HG02623 (cell line): ENCODE results near the gene ADM2.
"Not testable (repeated sequence)": the region's sequence is repeated elsewhere in the genome, so short reads cannot be mapped to it uniquely, and the experiment has no call there.

Source experiments
- ATAC-seq: cut with Tn5 transposase; IDR thresholded peaks from one replicate; pipeline ENCODE4 v1.9.1; 2021; ENCODE audit warnings: moderate library complexity; ENCODE audit not compliant: unreplicated experiment

The ADM2 gene

GRCh38 chr22:50505276-50505775 lies 24.0 kb downstream of the ADM2 start:
- ATAC-seq = no peak

GRCh38 chr22:50505776-50506610 lies 24.6 kb downstream of the ADM2 start:
- ATAC-seq = no peak

GRCh38 chr22:50506611-50507420 lies 25.5 kb downstream of the ADM2 start:
- no peak for ATAC-seq

GRCh38 chr22:50507421-50507990 lies 26.2 kb downstream of the ADM2 start, which contains the start of gene LMF2:
LMF2 (minus strand) TSS chr22:50507702; CDS start chr22:50507675, 27 bp downstream.
- ATAC-seq = peak; percentile 54

GRCh38 chr22:50507991-50508884 lies 26.9 kb downstream of the ADM2 start, which contains the start of gene NCAPH2:
NCAPH2 (plus strand) TSS chr22:50508224; CDS start chr22:50508338, 114 bp downstream.
- peak; percentile 55 for ATAC-seq

- no peak for ATAC-seq
These were observed 27.6 kb downstream of the ADM2 start for GRCh38 chr22:50508897-50509296.

- no peak for ATAC-seq
These were observed 31.8 kb downstream of the ADM2 start for GRCh38 chr22:50513175-50513574.

GRCh38 chr22:50516068-50516467 lies 34.7 kb downstream of the ADM2 start:
- no peak for ATAC-seq

- no peak for ATAC-seq
These were observed 35.5 kb downstream of the ADM2 start for GRCh38 chr22:50516891-50517290.

- no peak for ATAC-seq
These were observed 36.3 kb downstream of the ADM2 start for GRCh38 chr22:50517495-50518260.

GRCh38 chr22:50518606-50519005 lies 37.3 kb downstream of the ADM2 start:
- ATAC-seq = no peak

GRCh38 chr22:50519151-50519550 lies 37.8 kb downstream of the ADM2 start:
- no peak for ATAC-seq

- ATAC-seq = not testable (repeated sequence)
These were observed 38.8 kb downstream of the ADM2 start for GRCh38 chr22:50520184-50520583.

- ATAC-seq = no peak
These were observed 39.6 kb downstream of the ADM2 start for GRCh38 chr22:50520826-50521453.

- ATAC-seq = no peak
These were observed 40.4 kb downstream of the ADM2 start for GRCh38 chr22:50521710-50522109.

GRCh38 chr22:50522208-50522805 lies 41.0 kb downstream of the ADM2 start:
- ATAC-seq = no peak

GRCh38 chr22:50522806-50523438 lies 41.6 kb downstream of the ADM2 start:
- ATAC-seq = no peak

GRCh38 chr22:50523458-50523805 lies 42.1 kb downstream of the ADM2 start:
- ATAC-seq = no peak
